ENCODE data around the gene MYD88. TPM values are rescaled to one million over a fixed set of nuclear protein-coding genes. Genes with fewer than 3 reads are reported as not detected.
"Not testable (repeated sequence)": the region's sequence is repeated elsewhere in the genome, so short reads cannot be mapped to it uniquely, and the experiment has no call there.

The MYD88 gene
- total RNA-seq, 1 donor from 2014 or later = 55.8 TPM

GRCh38 chr3:38158472-38158871, 20.0 kb downstream of the MYD88 start:
- no peaks in the 10 kb centered on the region for H3K79me2 ChIP-seq (ENCODE audit: insufficient read depth, low read length)
- no peak overlapping the region for H3K4me3 Mint-ChIP-seq (ENCODE audit: unreplicated experiment)

GRCh38 chr3:38160704-38161103, 22.2 kb downstream of the MYD88 start:
- H2AFZ ChIP-seq (ENCODE audit: low read depth, low read length); H3K27me3 Mint-ChIP-seq (ENCODE audit: low read depth, unreplicated experiment); H3K79me2 ChIP-seq (ENCODE audit: insufficient read depth, low read length); H3K27ac Mint-ChIP-seq (ENCODE audit: unreplicated experiment); H3K9ac ChIP-seq (ENCODE audit: low read length); H3K36me3 ChIP-seq (ENCODE audit: insufficient read depth, low read length); H3K4me2 ChIP-seq (ENCODE audit: low read length); H3K27ac ChIP-seq (ENCODE audit: low read depth, low read length); H3K4me1 ChIP-seq (ENCODE audit: insufficient read depth, low read length); H3K4me3 ChIP-seq (ENCODE audit: insufficient read depth, low read depth, low read length); H3K36me3 Mint-ChIP-seq (ENCODE audit: low read depth, unreplicated experiment); H3K9me3 Mint-ChIP-seq (ENCODE audit: unreplicated experiment); H4K20me1 ChIP-seq (ENCODE audit: insufficient read depth, low read length); H3K9me3 ChIP-seq (ENCODE audit: insufficient read depth, low read depth, low read length); FAIRE-seq; H3K4me1 Mint-ChIP-seq (ENCODE audit: low read depth, unreplicated experiment); H3K4me3 Mint-ChIP-seq (ENCODE audit: unreplicated experiment); DNase-seq (ENCODE audit: low read depth); H3K27me3 ChIP-seq (ENCODE audit: insufficient read depth, low read length): not testable (repeated sequence)

More at GRCh38 chr3:38158472-38158871, 20.0 kb downstream of the MYD88 start:
- Mint-ChIP-seq H3K27me3 (ENCODE audit: low read depth, unreplicated experiment) (no peaks in the 10 kb centered on the region), H3K4me1 (ENCODE audit: low read depth, unreplicated experiment) (no peaks in the 10 kb centered on the region), H3K36me3 (ENCODE audit: low read depth, unreplicated experiment) (no peaks in the 10 kb centered on the region), H3K9me3 (ENCODE audit: unreplicated experiment) (no peaks in the 10 kb centered on the region), H3K27ac (ENCODE audit: unreplicated experiment) (no peak overlapping the region)
- no peaks in the 10 kb centered on the region for H3K36me3 ChIP-seq (ENCODE audit: insufficient read depth, low read length)
- H3K4me1 ChIP-seq (ENCODE audit: insufficient read depth, low read length) = no peaks in the 10 kb centered on the region
- H2AFZ ChIP-seq (ENCODE audit: low read depth, low read length) = no peak overlapping the region
- no peak overlapping the region for H3K4me3 ChIP-seq (ENCODE audit: insufficient read depth, low read depth, low read length)
- no peak overlapping the region for H3K9ac ChIP-seq (ENCODE audit: low read length)
- no peak overlapping the region for H3K27ac ChIP-seq (ENCODE audit: low read depth, low read length)
- H4K20me1 ChIP-seq (ENCODE audit: insufficient read depth, low read length) = no peaks in the 10 kb centered on the region
- H3K27me3 ChIP-seq (ENCODE audit: insufficient read depth, low read length) = no peaks in the 10 kb centered on the region
- no peaks in the 10 kb centered on the region for H3K9me3 ChIP-seq (ENCODE audit: insufficient read depth, low read depth, low read length)
- no peak overlapping the region for H3K4me2 ChIP-seq (ENCODE audit: low read length)
- DNase-seq (ENCODE audit: low read depth) (no peak), FAIRE-seq (no peak)
- TF ChIP-seq CTCF (IDR thresholded peaks at IDR 0.05; ENCODE audit: insufficient read depth, low read depth, low read length) (no peak), EZH2 (IDR thresholded peaks at IDR 0.05; ENCODE audit: insufficient read depth, low read length) (no peak)

- Histone ChIP-seq H3K36me3 (ENCODE audit: insufficient read depth, low read length) (no peaks in the 10 kb centered on the region), H3K4me2 (ENCODE audit: low read length) (no peak overlapping the region), H3K4me1 (ENCODE audit: insufficient read depth, low read length) (peaks cover 16% of the 10 kb centered on the region), H3K79me2 (ENCODE audit: insufficient read depth, low read length) (peaks cover 30% of the 10 kb centered on the region), H4K20me1 (ENCODE audit: insufficient read depth, low read length) (no peaks in the 10 kb centered on the region), H2AFZ (ENCODE audit: low read depth, low read length) (no peak overlapping the region), H3K27ac (ENCODE audit: low read depth, low read length) (no peak overlapping the region), H3K27me3 (ENCODE audit: insufficient read depth, low read length) (no peaks in the 10 kb centered on the region), H3K4me3 (ENCODE audit: insufficient read depth, low read depth, low read length) (no peak overlapping the region), H3K9me3 (ENCODE audit: insufficient read depth, low read depth, low read length) (no peaks in the 10 kb centered on the region), H3K9ac (ENCODE audit: low read length) (no peak overlapping the region)
- no peak for TF ChIP-seq CTCF (IDR thresholded peaks at IDR 0.05; ENCODE audit: insufficient read depth, low read depth, low read length)
- Mint-ChIP-seq H3K4me3 (ENCODE audit: unreplicated experiment) (no peak overlapping the region), H3K36me3 (ENCODE audit: low read depth, unreplicated experiment) (peaks cover 7% of the 10 kb centered on the region), H3K4me1 (ENCODE audit: low read depth, unreplicated experiment) (peaks cover 14% of the 10 kb centered on the region), H3K9me3 (ENCODE audit: unreplicated experiment) (peaks cover 3% of the 10 kb centered on the region), H3K27ac (ENCODE audit: unreplicated experiment) (no peak overlapping the region), H3K27me3 (ENCODE audit: low read depth, unreplicated experiment) (no peaks in the 10 kb centered on the region)
- no peak for DNase-seq (ENCODE audit: low read depth)
- no peak for FAIRE-seq
Observed at GRCh38 chr3:38163117-38163840, 24.8 kb downstream of the MYD88 start.

Measured in astrocyte (in vitro differentiated cells and primary cell).